HepG2 (cell line): ENCODE measurements around the gene PRPF38B. TPM values are rescaled to one million over a fixed set of nuclear protein-coding genes. Genes with fewer than 3 reads are reported as not detected.

ENCODE experiments used
- ARNT2 ChIP-seq: sonication (generic); formaldehyde crosslinking; IDR thresholded peaks from 2 replicates; pipeline ENCODE4 v1.8.0; 2022; ENCODE audit warnings: mild to moderate bottlenecking, low read depth, missing genetic modification reagents, moderate library complexity
- CCDC6 ChIP-seq: sonication (generic); formaldehyde crosslinking; IDR thresholded peaks from 2 replicates; pipeline ENCODE4 v1.8.1; 2022; ENCODE audit warnings: mild to moderate bottlenecking, missing genetic modification reagents, moderate library complexity
- IRF9 ChIP-seq: sonication (generic); formaldehyde crosslinking; IDR thresholded peaks from 2 replicates; pipeline ENCODE4 v1.8.0; 2022; ENCODE audit warnings: missing genetic modification reagents, mild to moderate bottlenecking, borderline replicate concordance
- JARID2 ChIP-seq: sonication (generic); formaldehyde crosslinking; IDR thresholded peaks from 2 replicates; pipeline ENCODE4 v1.8.1; 2023; ENCODE audit warnings: missing genetic modification reagents, inconsistent platforms; ENCODE audit not compliant: insufficient replicate concordance
- NFYB ChIP-seq: sonication (generic); formaldehyde crosslinking; IDR thresholded peaks from 2 replicates; pipeline ENCODE4 v1.4.0; 2020; ENCODE audit warnings: missing genetic modification reagents
- NR2F6 ChIP-seq, 2 experiments: IDR thresholded peaks; 2 replicates each; pipeline ENCODE4 v1.6.1; 2016; ENCODE audit warnings: antibody characterized with exemption in 1 of 2, mild to moderate bottlenecking in 1 of 2
- POGZ ChIP-seq: sonication (generic); formaldehyde crosslinking; IDR thresholded peaks from 2 replicates; pipeline ENCODE4 v1.4.0; 2020; ENCODE audit warnings: mild to moderate bottlenecking, missing genetic modification reagents
- RNF2 ChIP-seq: fragments of 450-650 bp; conservative IDR thresholded peaks from 2 replicates; pipeline ENCODE4 v1.6.1; 2016; ENCODE audit warnings: low read depth
- ZHX1 ChIP-seq: sonication (generic); formaldehyde crosslinking; IDR thresholded peaks from 2 replicates; pipeline ENCODE4 v1.8.1; 2022; ENCODE audit warnings: low read depth, mild to moderate bottlenecking, missing genetic modification reagents
- ZNF33A ChIP-seq: sonication (generic); formaldehyde crosslinking; IDR thresholded peaks from 2 replicates; pipeline ENCODE4 v1.5.1; 2020; ENCODE audit warnings: missing genetic modification reagents, mild to moderate bottlenecking, moderate library complexity, borderline replicate concordance
- ZNF441 ChIP-seq: sonication (generic); formaldehyde crosslinking; IDR thresholded peaks from 2 replicates; pipeline ENCODE4 v1.7.0; 2021; ENCODE audit warnings: missing genetic modification reagents, borderline replicate concordance
- ZNF556 ChIP-seq: sonication (generic); formaldehyde crosslinking; IDR thresholded peaks from 2 replicates; pipeline ENCODE4 v1.4.0; 2020; ENCODE audit warnings: mild to moderate bottlenecking, missing genetic modification reagents, borderline replicate concordance
- ZNF564 ChIP-seq: sonication (generic); formaldehyde crosslinking; IDR thresholded peaks from 2 replicates; pipeline ENCODE4 v1.8.1; 2023; ENCODE audit warnings: mild to moderate bottlenecking, missing genetic modification reagents
- ZNF567 ChIP-seq: sonication (generic); formaldehyde crosslinking; IDR thresholded peaks from 2 replicates; pipeline ENCODE4 v1.8.1; 2023; ENCODE audit warnings: mild to moderate bottlenecking, missing genetic modification reagents, borderline replicate concordance
- ZNF614 ChIP-seq: IDR thresholded peaks from 2 replicates; pipeline ENCODE4 v1.6.1; 2018; ENCODE audit warnings: missing biosample characterization, missing genetic modification reagents, inconsistent platforms, borderline replicate concordance
- ZNF615 ChIP-seq: sonication (generic); formaldehyde crosslinking; IDR thresholded peaks from 2 replicates; pipeline ENCODE4 v1.5.0; 2020; ENCODE audit warnings: mild to moderate bottlenecking, missing genetic modification reagents, borderline replicate concordance
- ZNF703 ChIP-seq: sonication (generic); formaldehyde crosslinking; IDR thresholded peaks from 2 replicates; pipeline ENCODE4 v1.5.1; 2020; ENCODE audit warnings: missing genetic modification reagents, mild to moderate bottlenecking, moderate library complexity, borderline replicate concordance
- ZNF775 ChIP-seq: sonication (generic); formaldehyde crosslinking; IDR thresholded peaks from 2 replicates; pipeline ENCODE4 v1.4.0; 2020; ENCODE audit warnings: missing genetic modification reagents, mild to moderate bottlenecking, moderate library complexity, borderline replicate concordance
- ZNF878 ChIP-seq: sonication (generic); formaldehyde crosslinking; IDR thresholded peaks from 2 replicates; pipeline ENCODE4 v1.8.1; 2023; ENCODE audit warnings: mild to moderate bottlenecking, missing genetic modification reagents, moderate library complexity
- polyA plus RNA-seq, 8 experiments: library from polyadenylated mRNA; depleted of rRNA in 3 of 8; stranded (reverse) in 7 of 8; unstranded in 1 of 8; fragments of >200 nt; fragmentation: Illumina TruSeq in 4 of 8; extraction: Trizol in 4 of 8; gene quantifications; 2 replicates each; pipeline versions ENCODE4 v1.2.1 to v1.2.3, GENCODE V29; 2011 to 2016; ENCODE audit warnings: low read depth in 4 of 8, missing spikeins in 1 of 8, mixed read lengths in 1 of 8; ENCODE audit not compliant: insufficient read depth in 1 of 8
- total RNA-seq, 5 experiments: library from RNA; depleted of rRNA; stranded (reverse); fragments of >200 nt; fragmentation: Illumina TruSeq; extraction: Trizol; gene quantifications; 2 replicates each; pipeline ENCODE4 v1.2.3, GENCODE V29; 2016; ENCODE audit warnings: low read depth in 1 of 5

The PRPF38B gene
- total and polyA plus RNA-seq, 2 of the 13 experiments (the other 11 are each of a cell fraction or from before 2014, with no cell fraction given), result 25.7 to 29.7 TPM

GRCh38 chr1:108691942-108692723 is at the start of gene PRPF38B (continued):
- TF ChIP-seq IRF9 (peak; percentile 5; the same call in 1 of the 2 replicates), ZNF556 (0 out of 2 replicates have a peak, but pooled peaks have one; percentile 26), ZNF33A (no peak), RNF2 (peak; percentile 50; the same call in 1 of the 2 replicates), ZHX1 (peak; percentile 96), ZNF441 (CRISPR knock-in tag) (peak; percentile 49; the same call in 1 of the 2 replicates), JARID2 (CRISPR knock-in tag) (no peak), CCDC6 (peak; percentile 74; the same call in 1 of the 2 replicates), ARNT2 (CRISPR knock-in tag) (peak; percentile 50; the same call in 1 of the 2 replicates), ZNF564 (CRISPR knock-in tag) (peak; percentile 91), ZNF775 (CRISPR knock-in tag) (peak; percentile 61; the same call in 1 of the 2 replicates), POGZ (CRISPR knock-in tag) (peak; percentile 100), ZNF615 (CRISPR knock-in tag) (peak; percentile 25; the same call in 1 of the 2 replicates), ZNF878 (CRISPR knock-in tag) (no peak), NFYB (CRISPR knock-in tag) (peak; percentile 86), ZNF703 (peak; percentile 79; the same call in 1 of the 2 replicates), ZNF614 (CRISPR knock-in tag) (no peak), NR2F6 (IDR thresholded peaks at IDR 0.05) (0 out of 2 replicates have a peak, but pooled peaks have one; percentile 29), NR2F6 (CRISPR knock-in tag; IDR thresholded peaks at IDR 0.05) (peak; percentile 41; the same call in 1 of the 2 replicates), ZNF567 (CRISPR knock-in tag) (peak; percentile 36; the same call in 1 of the 2 replicates)
